NCI-H2029 treated with DMSO at 0.1 percent for 48 hours (cell line): ENCODE measurements around the gene HEATR9.
A peak's percentile ranks its signal among the peaks of the same experiment; 100 is the strongest.

ENCODE experiments used
- DNase-seq: peaks from one replicate; lab custom pipeline; 2025; lab: John Stamatoyannopoulos, UW

The HEATR9 gene

DNA sequence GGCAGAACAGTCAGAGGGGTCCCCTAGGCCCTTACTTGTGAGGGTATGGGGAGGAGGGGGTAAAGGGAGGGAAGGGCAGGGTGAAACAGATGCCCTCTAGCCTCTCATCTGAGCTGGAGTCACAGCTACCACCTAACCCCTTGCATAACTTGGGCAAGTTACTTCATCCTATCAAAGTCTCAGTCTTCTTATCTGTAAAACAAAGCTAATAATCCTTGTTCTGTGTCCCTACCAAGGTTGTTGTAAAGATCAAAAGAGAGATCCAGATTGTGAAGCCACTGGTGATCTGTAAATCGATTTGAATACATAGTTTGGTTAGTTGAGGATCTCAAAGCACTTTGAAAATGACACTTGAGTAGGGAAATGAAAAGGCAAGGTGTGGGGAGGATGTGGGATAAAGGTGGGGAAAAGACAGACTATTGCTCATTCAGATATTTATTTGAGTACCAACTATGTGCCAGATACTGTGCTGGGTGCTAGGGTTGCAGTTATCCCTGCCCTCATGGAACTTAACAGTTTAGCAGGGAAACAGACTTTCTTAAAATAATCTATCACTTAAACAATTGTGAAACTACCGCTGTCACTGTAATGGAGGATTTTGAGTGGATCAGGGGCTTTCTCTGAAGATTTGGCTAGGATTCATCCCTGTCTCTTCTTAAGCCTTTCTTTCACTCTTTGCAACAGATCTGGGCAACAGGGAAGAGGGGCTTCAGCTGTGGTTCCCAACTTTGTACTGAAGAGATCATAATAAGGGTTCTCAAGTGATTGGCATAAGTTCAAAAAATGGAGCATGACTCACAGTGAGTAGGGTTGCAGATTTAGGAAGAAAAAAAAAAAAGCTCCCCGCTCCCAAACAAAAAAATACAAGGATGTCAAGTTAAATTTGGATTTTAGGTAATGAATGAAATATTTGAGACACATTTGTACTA, 3.0 kb downstream of the HEATR9 start:
- no peak for DNase-seq

GRCh38 chr17:35864853-35865252, 3.8 kb downstream of the HEATR9 start:
- DNase-seq: no peak

GRCh38 chr17:35856603-35857002, 12.1 kb downstream of the HEATR9 start:
- no peak for DNase-seq

GRCh38 chr17:35855965-35856364, 12.7 kb downstream of the HEATR9 start:
- no peak for DNase-seq

DNA sequence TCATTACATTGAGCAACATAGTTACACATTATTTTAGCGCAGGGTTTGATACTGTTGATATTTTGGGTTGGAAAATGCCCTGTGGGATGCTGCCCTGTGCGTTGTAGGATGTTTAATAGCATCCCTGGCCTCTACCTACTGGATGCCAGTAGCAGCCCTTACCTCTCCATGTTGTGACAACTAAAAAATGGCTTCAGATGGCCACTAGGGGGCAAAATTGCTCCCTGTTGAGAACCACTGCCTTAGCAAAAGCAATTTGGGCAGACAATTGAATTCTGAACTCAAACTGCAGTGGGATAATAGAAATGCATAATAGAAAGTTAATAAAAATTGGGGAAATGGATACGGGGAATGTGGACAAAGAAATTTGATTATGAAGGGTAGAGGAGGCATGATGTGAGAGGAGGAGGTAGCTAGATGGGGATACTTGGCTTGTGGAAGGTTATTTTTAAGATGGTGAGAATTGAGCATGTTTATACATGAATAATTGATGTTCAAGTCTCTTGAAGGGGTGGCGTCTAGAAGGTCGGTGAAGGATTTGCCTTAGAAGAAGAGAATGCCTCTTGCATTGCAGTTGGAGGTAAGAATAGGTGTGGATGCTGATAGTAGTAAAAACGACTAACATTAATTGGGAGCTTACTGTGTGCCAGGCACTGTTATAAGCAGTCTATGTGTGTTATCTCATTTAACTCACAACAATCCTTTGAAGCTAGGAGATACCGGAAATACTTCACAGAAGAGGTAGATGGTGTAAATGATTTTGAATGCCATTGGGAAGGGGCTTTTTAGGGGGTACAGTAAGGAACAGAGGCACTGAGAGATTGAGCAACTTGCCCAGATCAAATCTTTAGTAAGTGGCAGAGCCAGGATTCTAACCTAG, 19.0 kb downstream of the HEATR9 start:
- peak; percentile 32 for DNase-seq

DNA sequence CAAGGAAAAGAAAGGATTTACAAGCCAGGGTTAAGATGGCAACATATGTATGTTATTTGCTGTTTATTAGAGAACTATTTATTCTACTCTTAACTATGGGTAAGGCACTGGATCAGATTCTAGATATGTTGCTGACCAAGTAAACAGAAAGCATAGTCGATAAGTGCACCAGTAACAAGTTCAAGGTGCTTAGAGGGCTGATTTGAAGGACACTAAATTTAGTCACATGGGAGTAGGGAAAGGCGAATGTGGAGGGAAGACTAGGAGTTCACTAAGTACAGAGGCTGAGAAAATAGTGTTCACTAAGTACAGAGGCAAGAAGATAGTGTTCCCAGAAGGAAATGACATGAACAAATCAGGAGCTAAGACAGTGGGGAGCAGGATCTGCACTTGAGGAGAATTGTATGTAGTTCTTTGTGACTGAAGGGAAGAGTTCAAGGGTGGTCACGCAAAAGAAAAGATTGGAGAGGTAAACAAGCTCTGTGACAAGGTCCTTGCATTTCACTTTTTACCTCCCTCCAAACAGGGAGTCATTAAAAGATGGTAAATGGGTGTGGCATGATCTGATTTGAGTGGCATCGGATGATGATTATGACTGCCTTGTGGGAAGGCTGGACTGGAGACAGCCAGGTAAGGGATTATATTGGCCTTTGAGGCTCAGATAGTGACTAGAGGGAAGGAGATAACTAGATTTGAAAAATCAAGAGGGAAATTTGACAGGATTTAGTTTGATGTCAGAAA, 20.9 kb downstream of the HEATR9 start:
- DNase-seq: no peak

DNA sequence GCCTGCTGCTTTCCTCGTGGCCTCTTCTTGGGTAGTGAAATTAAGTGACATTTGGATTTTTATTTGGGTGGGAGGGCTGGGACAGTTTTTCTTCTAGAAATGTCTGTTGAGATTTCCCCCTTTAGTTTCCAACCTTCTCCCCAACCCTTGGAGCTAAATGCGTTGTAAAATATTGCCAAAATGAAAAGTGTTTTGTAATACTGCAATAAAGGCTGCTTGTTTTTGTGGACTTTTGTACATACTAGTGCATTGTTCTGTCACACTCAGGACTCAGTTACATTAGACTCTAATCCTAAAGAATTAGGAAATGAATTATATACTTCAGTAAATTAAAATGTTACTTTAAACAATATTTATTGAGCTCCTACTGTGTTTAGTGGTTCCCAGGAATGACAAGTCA, 21.7 kb downstream of the HEATR9 start:
- DNase-seq: no peak

GRCh38 chr17:35846055-35846809, 22.5 kb downstream of the HEATR9 start:
- DNase-seq: no peak

- DNase-seq: no peak
Measured at GRCh38 chr17:35844547-35844946, 24.1 kb downstream of the HEATR9 start.

DNA sequence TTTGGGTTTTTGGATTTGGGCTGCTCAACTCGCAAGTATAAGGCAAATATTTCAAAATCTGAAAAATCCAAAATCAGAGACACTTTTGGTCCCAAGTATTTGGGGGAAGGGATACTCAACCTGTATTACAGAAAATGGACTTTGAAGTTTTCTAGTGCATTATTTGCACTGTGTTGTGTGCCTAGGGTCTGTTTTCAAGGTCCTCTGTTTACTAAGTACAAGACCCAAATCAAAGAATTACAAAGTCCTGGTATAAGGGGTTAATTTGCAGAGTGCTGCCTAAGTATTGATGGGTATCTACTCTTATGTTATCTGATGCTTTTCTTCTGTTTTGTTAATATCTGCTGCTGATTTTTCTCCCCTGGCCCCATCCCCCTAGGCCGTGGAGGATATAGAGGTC, 25.0 kb downstream of the HEATR9 start:
- no peak for DNase-seq

DNA sequence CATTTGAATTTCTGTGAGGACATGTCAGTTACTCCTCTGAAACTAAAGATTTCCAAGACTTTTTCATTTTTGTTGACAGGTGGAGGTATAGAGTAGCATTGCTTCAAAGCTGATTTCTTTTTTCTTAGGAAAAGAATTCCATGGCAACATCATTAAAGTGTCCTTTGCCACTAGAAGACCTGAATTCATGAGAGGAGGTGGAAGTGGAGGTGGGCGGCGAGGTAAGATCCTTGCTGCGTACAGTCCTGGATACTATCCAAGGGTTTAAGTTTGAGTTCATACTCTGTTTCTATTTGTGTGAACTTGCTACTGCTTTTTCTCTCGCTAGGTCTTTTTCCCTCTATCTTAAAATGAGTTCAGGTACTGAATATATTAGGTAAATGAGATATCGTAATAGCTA, 26.5 kb downstream of the HEATR9 start:
- DNase-seq: no peak

DNA sequence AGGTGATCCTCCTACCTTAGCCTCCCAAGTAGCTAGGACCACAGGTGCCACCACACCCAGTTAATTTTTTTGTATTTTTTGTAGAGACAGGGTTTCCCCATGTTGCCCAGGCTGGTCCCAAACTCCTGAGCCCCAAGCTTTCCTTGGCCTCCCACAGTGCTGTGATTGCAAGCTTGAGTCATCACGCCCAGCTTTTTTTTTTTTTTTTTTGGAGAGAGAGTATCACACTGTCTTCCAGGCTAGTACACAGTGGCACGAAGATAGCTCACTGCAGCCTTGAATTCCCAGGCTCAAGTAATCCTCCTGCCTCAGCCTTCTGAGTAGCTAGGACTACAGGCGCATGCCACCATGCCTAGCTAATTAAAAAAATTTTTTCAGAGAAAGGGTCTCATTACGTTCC, 27.2 kb downstream of the HEATR9 start:
- no peak for DNase-seq

DNA sequence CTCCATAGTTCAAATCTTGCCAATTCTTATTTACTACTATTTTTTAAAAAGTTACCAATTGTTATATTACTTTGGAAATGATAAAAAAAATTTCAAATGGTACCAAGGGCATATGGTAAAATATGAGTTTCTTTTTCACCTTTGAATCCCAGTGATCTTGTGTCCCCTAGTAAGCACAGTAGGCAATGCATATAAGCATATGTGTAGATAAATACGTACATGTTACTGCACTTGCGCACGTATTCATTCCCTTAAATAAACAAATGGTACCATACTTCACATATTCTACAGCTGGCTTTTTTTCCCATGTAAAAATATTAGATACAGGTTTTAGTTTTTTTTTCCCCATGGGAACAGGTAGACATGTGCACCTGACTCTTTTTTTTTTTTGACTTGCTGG, 27.6 kb downstream of the HEATR9 start:
- no peak for DNase-seq

DNA sequence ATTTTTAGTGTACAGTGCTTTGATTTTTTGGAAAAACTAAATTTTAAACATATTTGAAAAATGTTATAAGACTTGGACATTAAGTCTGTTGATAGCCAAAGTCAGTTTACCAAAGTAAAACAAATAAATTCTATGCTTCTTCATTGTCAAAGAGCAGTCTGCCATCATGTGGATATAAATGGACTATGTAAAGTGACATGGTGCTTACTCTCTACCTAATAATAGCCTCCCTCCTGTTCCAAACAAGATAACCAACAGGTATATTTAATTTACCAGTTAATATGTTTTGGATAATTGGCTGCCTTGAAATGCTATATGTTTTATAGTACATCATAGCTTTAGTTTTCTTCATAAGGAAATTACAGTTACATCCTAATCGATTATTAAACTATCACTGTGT, 43.5 kb downstream of the HEATR9 start:
- no peak for DNase-seq

DNA sequence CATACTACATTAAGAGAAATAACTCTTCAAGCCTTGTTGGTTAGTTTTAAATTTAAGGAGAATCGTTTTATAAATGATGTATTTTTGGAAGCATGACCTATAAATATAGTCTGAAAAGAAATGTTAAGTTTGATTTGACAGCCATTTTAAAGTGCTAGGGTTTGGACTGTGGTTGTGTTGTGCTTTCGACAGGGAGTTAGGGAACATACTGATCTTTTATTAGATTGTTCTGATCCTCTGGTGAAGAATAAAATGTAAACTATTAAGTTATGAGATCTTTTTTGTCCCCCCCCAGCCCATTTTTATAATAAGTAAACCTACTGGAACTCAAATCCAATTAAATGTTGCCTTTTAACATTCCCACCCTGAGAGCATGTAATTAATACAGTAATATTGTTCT, 47.4 kb downstream of the HEATR9 start:
- DNase-seq: no peak

DNA sequence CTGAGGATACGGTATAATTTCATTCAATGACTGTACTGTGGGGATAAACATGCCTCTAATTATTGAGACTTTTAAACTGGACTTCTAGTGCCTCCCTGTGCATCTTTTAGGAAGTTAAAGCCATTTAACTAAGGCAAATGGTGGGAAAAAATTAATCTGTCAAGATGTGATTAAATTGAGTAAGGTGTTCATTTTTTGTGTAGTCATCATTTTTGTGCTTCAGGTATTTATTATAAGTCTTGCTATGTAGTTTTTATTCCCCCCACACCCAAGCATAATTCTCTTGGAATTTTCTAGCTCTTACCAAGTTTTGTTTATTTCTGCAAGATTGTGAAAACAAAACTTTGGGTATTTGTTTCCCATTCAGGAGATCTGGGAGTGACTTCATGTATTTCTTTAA, 49.2 kb downstream of the HEATR9 start:
- DNase-seq: no peak

GRCh38 chr17:35817196-35817595, 51.5 kb downstream of the HEATR9 start:
- DNase-seq: no peak

DNA sequence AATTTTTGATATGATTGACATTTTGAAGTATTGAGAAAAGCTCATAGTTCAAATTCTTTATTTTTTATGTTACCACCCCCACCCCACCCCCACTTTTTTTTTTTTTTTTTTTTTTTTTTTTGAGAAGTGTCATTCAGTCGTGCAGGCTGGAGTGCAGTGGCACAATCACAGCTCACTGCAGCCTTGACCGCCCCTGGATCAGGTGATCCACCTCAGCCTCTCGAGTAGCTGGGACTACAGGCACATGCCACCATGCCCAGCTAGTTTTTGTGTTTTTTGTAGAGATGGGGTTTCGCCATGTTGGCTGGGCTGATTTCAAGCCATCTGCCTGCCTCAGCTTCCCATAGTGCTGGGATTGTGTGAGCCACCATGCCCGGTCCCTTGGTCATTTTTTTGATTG, 52.0 kb downstream of the HEATR9 start:
- DNase-seq: no peak

DNA sequence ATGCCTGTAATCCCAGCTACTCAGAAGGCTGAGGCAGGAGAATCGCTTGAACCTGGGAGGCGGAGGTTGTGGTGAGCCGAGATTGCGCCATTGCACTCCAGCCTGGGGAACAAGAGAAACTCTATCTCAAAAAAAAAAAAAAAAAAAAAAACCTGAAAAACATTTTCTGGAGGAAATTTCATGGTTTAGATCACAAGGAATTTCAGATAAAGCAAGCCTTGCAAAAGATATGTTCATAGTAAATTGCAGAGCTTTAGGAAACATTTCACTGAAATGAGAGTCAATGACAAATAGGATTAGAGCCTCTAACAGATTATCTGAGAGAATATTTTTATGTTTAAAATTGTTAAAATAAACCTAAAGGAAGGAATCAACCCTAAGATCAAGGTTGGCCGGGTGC, 56.2 kb downstream of the HEATR9 start:
- no peak for DNase-seq

DNA sequence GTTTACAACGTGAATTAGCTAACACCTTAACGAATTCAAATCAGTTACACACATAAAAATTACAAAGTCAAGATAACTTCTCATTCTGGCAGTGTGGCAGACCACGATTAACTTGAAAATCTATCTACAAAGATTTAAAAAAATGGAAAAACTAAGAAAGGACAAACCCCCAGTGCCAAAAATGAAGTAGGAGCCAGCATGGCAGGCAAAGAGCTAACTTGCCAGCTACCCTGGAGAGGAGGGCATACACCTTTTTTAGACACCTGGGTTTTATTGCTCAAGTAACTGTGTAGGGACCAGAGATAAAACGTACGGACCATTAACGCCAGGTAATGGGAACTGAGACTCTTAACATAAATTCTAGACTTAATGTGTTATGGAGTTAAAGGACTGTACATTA, 56.9 kb downstream of the HEATR9 start:
- no peak for DNase-seq

DNA sequence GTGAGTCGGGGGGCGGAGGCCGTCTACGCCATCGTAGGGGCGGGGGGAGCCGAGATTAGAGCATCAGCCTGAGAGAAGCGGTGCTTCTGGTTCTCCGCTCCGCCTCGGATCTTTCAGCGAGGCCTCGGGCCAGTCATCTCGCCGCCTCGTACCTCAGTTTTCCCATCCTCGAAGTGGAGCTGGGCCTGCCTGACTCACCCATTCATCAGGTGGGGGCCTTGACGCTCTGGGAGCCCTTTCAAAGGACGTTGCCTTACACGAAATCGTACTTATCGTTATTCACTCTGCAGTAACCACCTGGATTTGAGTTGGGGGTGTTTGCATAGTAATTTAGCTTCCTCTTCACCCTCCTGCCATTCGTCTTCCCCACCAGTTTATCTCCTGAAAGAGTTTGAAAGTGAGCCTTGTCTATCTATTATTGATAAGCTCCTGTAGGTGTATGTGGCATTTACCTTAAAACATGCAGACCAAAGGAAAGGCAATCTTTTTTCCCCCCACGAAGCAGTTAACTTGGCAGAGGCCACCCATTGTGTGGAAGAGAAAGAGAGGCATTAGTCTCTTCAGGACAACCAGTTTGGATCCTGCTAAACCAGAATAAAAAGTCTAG, 58.7 kb downstream of the HEATR9 start:
- DNase-seq: no peak
